Gastroesophageal sphincter (tissue), 3 donors: ENCODE data around the gene BANK1.

Source experiments
- EP300 ChIP-seq: sonication (generic); formaldehyde crosslinking; IDR thresholded peaks from one replicate; pipeline ENCODE4 v1.6.1; 2017; ENCODE audit warnings: antibody characterized with exemption, mild to moderate bottlenecking
- POLR2A ChIP-seq, 2 donors: fragments of 450-650 bp; IDR thresholded peaks; one replicate each; pipeline ENCODE4 v1.6.1; 2017; ENCODE audit warnings: antibody characterized with exemption in 2 of 2, mild to moderate bottlenecking in 2 of 2, moderate library complexity in 1 of 2
- POLR2AphosphoS5 ChIP-seq: sonication (generic); formaldehyde crosslinking; IDR thresholded peaks from one replicate; pipeline ENCODE4 v1.6.1; 2017; ENCODE audit warnings: antibody characterized with exemption
- TF ChIP-seq, protein P1 (sequence below), 4 experiments: fragments of 200-600 bp in 2 of 4; fragments of 450-650 bp in 2 of 4; sonication (generic) in 1 of 4; IDR thresholded peaks; one replicate each; pipeline ENCODE4 v1.5.1; 2017 to 2019; ENCODE audit warnings: antibody characterized with exemption in 4 of 4, mild to moderate bottlenecking in 2 of 4, moderate library complexity in 2 of 4

DNA sequence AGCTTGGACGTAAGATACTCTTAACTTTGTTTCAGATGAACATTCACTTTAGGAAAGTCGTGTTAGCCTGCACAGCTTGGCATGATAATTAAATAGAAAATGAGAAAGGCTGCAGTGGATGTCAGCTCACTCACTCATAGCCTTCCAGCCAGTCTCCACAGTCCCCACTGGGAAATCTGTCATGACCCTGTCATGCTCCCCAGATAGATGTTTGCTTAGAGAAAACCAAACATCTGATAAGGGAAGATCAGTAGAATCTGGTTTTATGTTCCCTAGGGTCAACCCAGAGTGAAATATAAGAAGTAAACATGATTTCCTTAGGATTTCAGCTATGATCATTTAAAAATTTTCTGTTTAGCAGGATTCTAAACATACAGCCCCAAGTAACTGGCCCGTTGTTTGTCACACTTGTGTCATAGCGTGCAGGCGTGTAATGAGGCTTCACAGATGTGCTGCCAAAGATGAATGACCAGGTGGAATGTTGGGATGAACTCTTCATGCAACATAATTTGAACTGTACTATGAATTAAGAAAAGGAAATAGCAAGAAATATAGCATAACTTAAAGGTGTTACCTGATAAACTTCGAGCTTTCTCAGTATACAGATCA lies 180.1 kb downstream of the BANK1 start:
- TF ChIP-seq, protein P1, sequence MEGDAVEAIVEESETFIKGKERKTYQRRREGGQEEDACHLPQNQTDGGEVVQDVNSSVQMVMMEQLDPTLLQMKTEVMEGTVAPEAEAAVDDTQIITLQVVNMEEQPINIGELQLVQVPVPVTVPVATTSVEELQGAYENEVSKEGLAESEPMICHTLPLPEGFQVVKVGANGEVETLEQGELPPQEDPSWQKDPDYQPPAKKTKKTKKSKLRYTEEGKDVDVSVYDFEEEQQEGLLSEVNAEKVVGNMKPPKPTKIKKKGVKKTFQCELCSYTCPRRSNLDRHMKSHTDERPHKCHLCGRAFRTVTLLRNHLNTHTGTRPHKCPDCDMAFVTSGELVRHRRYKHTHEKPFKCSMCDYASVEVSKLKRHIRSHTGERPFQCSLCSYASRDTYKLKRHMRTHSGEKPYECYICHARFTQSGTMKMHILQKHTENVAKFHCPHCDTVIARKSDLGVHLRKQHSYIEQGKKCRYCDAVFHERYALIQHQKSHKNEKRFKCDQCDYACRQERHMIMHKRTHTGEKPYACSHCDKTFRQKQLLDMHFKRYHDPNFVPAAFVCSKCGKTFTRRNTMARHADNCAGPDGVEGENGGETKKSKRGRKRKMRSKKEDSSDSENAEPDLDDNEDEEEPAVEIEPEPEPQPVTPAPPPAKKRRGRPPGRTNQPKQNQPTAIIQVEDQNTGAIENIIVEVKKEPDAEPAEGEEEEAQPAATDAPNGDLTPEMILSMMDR (IDR thresholded peaks at IDR 0.05): no peak
- TF ChIP-seq POLR2A (IDR thresholded peaks at IDR 0.05): no peak
- TF ChIP-seq EP300: no peak
- no peak for TF ChIP-seq POLR2AphosphoS5
